Measurements from ENCODE around the gene CPED1.
"Not testable (repeated sequence)": the region's sequence is repeated elsewhere in the genome, so short reads cannot be mapped to it uniquely, and the experiment has no call there.

Gene CPED1

DNA sequence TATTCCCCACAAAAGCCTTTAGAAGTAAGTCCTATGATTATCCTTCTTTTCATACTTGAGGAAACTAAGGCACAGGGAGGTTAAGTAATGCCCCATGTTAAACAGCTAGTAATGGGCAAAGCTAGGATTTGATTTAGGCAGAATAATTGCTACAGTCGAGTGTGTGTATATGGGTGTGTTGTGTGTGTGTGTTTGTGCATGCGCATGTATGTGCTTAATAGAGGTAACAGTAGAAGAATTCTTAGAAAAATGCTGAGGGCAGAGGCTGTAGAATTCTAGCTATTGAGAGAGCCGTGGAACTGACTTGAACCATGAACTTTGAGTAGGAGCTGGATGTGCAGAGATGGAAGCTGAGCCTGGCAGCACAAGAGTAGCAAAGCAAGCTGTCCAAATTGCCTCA is 208.9 kb downstream of the CPED1 start:
- DNase-seq: no peak

DNA sequence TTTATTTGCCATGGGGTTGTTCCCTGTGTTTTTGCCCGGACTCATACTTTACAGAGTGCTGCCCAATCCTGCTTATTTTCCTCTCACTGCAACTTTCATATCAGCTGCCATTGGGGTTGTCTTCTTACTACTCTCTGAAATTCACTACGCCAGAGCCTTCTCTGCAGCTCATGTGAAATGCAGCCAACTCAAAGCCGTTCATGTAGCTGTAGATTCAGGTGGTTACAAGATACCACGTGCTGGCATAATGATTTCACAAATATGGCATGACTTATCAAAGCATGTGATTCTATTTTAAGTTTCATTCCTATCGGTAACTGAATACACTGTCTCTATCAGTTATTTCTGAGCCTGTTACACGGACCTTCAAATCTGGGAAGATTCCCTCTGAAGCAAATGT is 210.0 kb downstream of the CPED1 start:
- DNase-seq: no peak

DNA sequence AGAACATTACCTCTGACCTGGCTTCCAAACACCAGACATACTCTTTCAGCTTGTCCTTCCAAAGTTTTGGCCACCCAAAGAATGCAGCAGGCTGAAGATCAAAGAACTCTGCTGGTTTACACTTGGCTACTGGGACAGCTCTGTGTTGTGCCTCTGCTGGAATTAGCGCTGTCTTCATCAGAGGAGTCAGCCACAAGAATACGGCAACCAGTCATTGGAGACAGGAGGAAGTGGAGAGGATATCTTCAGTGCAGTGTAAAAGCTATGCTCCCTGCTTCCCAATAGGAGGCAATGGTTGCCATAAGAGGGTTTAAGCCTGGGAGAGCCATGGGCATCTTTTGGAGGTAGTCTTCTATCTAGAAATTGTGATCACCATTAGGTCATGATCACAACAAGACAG is 213.6 kb downstream of the CPED1 start:
- no peak for DNase-seq

DNA sequence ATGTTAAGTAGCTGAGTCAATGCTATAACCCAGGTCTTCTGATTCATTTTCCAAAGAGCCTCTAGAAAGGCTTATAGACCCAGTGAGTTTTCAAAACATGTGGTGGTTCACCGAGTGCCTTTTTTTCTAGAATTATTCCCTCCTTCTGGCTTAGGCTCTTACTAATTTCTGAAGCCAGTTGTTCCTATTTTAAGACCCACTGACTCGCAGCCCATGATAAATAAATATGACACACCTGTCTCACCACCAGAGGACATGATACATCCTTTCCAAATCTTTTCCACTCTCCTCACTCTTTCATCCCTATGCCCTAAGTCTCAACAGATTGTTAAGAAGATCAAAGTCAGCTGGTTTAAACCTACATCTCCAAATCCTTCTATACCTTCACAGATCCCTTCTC is 214.3 kb downstream of the CPED1 start:
- DNase-seq: no peak

DNA sequence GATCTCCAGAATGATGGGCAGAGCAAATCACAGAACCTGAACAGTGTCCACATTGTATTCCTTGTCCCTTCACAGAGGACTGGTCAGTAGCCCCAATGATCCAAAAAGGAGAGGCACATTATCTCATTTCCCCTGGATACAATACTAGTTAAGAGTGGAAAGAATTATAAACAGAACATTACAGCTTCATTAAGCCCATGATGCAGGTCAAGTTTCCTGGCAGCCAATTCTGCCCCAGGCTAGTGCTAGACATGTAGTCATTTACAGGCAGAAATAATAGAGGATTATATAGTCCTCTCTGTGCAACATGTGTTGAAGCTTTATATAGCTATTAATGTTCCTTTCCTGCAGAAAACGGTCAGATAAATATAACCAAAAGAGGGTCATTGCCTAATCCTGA is 216.0 kb downstream of the CPED1 start:
- DNase-seq: no peak

DNA sequence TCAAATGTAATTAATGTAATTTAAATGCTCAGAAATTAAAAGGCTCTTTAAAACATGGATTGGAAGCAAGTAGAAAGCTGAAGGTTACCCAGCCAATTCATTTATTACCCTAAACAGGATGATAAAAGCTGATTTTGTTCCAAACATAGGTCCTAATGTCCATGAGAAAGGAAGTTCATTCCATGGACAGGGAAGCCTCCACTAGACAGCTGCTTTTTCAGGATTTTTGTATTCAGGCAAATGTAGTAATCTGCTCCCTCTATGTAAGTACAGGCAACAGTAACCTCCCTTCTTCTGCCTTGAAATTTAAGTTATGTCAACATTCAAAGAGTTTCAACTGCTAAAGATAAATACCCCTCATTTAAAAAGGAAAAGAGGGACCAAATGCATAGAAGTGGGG is 217.3 kb downstream of the CPED1 start:
- no peak for DNase-seq

DNA sequence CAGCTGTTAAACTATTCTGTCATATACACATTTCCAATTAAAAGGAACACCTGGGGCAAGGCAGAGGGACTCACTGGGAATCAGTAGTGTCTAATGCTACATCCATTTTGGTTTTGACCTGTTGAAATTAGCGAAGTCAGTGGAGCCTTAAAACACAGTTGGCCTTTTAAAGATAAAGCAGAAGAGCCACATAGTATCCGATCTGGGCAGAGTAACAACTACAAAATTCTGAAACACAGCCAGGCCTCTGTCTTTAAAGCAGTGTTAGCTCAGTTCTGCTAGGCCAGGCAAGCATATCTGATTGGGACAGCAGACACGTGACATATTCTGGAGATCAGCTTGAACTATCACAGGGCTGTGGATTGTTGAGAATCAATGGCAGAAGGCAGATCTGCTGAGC is 222.7 kb downstream of the CPED1 start:
- no peak for DNase-seq

DNA sequence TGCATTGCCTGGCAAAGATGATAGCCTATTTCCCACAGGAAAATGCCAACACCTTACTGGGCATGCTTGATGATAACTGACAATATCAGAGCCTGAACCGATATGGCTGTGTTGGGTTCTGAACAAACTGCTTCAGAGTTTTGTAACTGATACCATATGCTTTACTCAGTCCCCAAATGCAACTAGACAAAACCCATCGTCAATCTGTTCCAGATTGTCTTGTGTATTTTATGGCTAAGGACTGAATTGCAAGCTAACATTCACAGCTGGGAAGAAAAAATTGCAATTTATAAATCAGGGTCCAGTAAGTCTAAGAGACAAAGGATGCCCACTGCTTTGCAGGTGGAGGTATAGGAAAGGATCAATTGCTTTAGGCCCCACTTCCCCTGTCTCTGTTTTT is 223.5 kb downstream of the CPED1 start:
- no peak for DNase-seq

DNA sequence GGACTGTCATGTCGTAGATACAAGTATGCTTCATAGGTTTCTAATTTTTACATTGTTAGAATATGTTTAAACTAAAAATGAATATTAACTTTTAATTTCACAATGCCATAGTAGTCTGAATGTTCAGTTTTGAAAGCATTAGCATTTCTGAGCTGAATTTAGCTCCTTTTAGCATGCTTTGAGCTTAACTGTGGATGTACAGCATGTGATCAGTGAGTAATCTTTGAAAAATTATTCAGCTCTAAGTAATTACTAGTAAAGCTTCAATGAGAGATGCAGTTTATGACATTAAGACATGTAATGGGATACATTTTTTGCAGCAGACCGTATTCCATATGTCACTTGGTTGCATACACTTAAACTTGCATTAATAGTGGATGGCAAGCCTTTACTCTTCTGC is 226.1 kb downstream of the CPED1 start:
- DNase-seq: no peak

DNA sequence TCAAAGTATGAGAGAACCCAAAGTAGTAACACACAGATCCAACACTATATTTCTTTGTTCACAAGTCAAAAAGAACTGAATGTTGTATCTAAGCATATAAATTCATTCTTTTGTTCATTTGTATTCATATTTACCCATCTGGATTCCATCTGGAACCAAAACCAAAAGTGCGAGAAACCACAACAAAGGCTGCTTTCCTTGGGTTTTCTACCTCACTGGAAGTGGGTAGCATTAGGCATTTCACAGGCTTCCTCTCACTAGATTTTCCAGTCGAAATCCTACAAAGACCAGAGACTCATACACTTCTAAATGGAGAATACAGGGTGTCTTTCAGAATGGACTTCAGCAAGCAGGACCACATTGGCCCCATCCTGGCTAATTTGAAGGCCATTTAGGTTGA is 230.5 kb downstream of the CPED1 start:
- DNase-seq: no peak

DNA sequence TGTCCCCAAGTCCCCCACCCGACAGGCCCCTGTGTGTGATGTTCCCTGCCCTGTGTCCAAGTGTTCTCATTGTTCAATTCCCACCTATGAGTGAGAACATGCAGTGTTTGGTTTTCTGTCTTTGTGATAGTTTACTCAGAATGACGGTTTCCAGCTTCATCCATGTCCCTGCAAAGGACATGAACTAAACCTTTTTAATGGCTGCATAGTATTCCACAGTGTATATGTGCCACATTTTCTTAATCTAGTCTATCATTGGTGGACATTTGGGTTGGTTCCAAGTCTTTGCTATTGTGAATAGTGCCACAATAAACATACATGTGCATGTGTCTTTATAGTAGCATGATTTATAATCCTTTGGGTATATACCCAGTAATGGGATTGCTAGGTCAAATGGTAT is 232.6 kb downstream of the CPED1 start:
- not testable (repeated sequence) for DNase-seq

DNA sequence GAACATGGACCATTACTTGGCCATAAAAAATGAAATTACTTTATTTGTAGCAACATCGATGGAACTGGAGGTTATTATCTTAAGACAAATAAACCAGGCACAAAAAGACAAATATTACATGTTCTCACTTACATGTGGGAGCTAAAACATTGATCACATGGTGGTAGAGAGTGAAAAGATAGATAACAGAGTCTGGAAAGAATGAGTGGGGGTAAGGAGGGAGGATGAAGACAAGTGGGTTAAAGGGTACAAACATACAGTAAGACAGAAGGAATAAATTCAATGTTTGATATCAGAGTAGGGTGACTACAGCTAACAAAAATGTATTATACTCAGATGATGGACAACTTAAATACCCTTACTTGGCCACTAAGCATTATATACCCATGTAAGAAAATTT is 240.3 kb downstream of the CPED1 start:
- DNase-seq: no peak

DNA sequence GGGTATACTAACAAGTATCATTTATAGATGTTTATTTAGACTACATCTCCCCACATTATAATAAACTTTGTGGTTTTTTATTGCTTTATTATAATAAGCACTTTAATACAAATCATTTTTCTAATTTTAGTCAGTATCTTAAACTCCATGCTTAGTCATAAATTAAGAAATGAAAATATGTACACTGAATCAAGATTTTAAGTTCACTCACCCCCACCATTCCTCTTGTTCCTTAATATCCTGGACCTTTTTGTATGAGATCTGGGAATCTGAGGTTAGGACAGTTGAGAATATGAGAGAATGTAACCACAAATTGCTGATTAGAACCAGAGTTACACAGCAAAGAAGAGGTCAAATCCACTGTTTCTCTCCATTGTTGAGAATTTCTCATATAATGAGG is 246.7 kb downstream of the CPED1 start:
- DNase-seq: no peak

DNA sequence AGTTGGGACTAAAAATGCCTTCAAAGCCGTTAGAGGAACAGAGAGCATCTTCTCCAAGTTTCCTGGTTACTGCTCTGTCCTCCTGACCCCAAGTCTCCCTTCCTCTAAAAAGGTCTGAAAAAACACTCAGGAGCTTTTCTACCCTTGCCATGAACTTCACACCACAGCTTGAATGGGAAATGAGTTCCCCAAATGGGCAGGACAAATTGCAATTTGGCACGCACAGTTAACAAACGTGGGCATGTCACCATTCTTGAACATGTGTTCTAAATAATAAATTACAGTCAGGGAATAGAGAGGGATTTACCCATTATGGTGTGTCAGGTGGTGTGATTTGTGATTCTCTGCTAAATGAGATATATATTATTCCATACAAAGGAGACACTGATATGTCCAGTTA is 249.1 kb downstream of the CPED1 start:
- DNase-seq: no peak

DNA sequence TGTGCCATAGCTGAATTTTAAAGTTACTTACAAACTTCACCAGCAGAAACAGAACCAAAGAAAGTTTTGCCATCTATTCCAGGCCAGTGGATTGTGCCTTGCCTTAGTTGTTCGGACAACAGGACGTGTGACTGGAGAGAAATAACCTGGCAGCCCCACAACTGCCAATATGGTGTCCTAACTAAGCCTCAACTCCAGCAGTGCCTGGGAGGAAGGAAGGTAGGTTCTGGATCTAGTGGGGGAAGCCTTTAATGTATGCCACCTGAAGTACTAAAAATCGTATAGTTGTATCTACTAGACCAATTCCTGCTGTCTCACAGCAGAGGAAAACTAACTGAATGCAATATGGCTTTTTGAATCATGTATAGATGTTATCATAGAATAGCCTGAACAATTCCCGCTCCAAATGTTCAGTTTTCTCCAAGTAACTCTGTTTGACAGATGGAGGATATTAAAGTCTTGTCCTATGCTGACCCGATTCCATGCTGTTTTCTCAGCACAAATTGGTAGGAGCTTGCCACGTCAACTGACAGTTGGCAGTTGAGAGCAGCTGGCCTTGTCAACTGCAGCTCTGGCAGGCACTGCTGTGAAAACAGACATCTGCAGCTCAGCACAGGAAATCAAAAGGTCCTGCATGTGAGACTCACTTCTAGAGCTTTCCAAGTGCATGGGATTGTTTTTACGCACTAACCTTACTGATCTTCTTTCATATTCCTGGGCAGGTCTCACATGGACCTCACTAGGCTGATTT is 255.8 kb downstream of the CPED1 start:
- DNase-seq: no peak

DNA sequence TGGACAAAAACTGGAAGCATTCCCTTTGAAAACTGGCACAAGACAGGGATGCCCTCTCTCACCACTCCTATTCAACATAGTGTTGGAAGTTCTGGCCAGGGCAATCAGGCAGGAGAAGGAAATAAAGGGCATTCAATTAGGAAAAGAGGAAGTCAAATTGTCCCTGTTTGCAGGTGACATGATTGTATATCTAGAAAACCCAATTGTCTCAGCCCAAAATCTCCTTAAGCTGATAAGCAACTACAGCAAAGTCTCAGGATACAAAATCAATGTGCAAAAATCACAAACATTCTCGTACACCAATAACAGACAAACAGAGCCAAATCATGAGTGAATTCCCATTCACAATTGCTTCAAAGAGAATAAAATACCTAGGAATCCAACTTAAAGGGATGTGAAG is 262.9 kb downstream of the CPED1 start:
- DNase-seq: not testable (repeated sequence)

DNA sequence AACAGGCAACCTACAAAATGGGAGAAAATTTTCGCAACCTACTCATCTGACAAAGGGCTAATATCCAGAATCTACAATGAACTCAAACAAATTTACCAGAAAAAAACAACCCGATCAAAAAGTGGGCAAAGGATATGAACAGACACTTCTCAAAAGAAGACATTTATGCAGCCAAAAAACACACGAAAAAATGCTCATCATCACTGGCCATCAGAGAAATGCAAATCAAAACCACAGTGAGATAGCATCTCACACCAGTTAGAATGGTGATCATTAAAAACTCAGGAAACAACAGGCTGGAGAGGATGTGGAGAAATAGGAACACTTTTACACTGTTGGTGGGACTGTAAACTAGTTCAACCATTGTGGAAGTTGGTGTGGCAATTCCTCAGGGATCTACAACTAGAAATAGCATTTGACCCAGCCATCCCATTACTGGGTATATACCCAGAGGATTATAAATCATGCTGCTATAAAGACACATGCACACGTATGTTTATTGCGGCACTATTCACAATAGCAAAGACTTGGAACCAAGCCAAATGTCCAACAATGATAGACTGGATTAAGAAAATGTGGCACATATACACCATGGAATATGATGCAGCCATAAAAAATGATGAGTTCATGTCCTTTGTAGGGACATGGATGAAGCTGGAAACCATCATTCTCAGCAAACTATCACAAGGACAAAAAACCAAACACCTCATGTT is 264.2 kb downstream of the CPED1 start:
- DNase-seq: not testable (repeated sequence)

DNA sequence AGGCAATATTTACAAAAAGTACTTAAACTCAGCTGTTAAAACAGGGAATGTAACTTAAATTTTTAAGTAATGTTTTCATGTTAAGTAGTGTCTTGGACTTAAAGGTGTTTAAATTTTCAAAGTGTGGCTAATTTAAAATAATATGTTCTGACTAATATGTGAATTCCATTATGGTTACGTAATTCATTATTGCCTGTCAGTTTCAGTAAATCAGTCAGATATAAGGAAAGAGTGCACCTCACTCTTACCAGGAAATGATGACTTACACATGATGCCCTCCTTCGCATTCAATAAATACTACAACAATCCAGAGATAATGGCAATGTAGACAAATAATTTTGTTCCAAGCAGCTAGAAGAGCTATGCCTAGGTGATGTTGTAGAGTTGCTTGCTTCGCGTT is 271.3 kb downstream of the CPED1 start:
- DNase-seq: no peak

DNA sequence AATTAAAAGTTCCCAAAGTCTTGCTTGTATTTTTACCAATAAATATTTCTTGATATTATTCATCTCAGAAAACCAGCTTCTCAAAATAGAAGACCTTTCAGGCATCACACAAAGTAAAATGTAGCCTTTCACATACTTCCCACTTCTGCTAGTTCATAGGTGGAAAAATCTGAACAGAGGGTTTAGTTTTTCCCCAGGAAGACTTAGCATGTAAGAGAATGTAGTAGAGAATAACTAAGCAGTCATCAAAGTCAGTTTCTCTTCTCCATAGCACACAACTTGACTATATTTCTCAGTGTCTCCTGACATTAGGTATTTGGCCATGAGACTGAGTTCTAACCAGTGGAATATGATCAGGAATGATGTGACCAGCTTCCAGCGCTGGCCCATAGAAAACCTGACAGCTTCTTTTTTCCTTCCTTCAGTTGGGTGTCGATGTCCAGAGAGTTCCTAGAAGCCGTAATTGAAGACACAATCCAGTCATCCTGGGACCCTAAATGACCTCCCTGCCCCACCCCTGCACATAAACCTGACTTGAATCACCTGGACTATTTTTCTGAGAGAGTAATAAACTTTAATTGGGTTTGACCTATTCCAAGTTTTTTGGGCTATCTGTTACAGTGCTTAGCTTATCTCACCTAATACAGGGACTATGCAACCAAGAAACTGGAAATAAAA is 272.8 kb downstream of the CPED1 start:
- no peak for DNase-seq

DNA sequence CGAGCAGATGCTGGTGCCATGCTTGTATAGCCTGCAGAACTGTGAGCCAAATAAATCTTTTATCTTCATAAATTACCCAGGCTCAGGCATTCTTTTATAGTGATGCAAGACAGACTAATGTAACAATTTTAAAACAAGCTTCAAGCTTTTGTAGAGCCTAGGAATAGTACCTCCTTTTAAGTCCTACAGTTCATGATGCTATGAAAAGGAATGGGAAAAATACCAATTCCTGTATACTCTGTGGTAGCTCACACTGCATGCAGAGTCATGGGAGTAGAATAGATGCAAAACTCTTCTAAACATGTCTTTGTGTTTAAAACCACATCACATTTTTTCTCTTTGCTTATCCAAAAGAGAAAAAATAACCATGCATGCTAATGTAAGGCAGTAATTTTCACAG is 273.7 kb downstream of the CPED1 start:
- no peak for DNase-seq

DNA sequence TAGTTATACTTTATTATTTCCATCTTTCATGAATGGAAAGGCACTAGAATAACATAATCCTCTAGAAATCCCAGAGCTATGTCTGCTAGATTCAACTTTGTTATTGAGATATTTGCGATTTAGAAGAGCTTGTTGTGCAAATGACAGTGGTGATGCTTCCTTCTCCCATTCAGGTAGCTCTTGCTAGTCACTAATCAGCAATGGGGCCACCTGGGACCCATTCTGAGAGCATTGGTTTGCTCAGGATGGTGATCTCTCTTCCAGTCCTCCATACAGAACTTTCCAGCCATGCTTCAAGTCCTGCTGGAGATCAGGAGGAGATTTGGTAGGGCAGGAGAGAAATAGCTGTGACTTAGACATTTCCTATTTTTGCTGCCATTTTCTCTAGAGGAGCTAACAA is 274.5 kb downstream of the CPED1 start:
- DNase-seq: no peak

DNA sequence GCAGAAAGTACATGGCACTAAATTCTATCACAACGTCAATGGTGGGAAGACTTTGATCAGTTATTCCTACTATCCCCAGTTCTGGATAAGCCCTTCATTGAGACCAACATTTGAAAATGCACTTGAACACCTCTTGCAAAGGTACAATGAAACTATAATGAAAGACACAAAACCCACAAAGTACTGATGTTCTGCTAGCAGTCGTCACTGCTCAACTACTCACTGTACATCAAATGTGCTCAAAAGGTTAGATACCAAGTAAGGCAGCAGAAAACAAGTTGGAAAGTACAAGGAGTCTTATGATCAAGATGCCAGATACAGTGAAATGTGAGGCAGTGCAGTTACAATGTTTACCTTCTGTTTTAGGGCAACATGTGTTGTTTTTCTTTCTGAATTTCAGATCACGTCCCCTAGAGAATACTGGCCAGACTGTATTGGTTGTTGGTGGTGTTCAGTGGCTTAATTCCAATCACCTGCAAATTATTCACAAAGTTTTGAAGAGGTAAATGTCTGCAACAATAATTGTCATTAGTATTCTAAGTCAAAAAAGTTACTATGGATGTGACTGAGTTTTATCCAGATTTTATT is 277.9 kb downstream of the CPED1 start:
- no peak for DNase-seq

DNA sequence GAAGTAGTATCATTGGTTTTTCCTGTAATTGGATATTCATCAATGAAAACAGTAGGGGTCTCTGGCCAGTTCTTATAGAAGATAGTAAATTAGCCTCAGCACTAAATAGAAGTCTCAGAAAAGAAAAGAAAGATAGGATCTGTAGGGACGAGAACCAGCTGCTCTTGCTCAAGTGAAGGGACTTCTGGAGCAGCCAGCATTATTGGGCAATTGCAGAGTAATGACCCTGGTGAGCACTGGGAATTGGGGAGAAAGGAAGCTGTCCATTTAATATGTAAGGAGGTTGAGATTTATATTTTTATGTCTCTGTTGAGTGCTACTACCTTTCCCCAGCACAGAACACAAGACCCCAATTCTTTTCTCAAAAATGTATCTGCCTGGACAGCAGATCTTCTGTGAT is 279.1 kb downstream of the CPED1 start:
- DNase-seq: no peak

DNA sequence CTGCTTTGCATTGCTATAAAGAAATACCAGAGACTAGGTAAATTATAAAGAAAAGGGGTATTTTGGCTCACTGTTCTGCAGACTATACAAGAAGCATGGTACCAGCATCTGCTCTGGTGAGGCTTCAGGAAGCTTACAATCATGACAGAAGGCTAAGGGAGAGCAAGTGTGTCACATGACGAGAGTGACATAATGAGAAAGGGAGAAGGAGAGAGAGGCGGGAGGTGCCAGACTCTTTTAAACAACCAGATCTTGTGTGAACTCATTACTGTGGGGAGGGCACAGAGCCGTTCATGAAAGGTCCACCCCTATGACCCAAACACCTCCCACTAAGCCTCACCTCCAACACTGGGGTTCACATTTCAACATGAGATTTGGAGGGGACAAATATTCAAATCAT is 281.3 kb downstream of the CPED1 start:
- no peak for DNase-seq

All from kidney glomerular epithelial cell (primary cell).